SK-N-SH treated with all-trans-retinoic acid at 6 μM for 48 hours (cell line): ENCODE results near the gene VPS33A.

Experiments
- ATAC-seq: fragments of 200-7000 bp; cut with Tn5 transposase; 3 replicates; pipeline ENCODE4 v1.9.1; 2020; ENCODE audit warnings: mild to moderate bottlenecking, moderate library complexity
- ARNTL ChIP-seq: fragments of 450-650 bp; formaldehyde crosslinking; IDR thresholded peaks from 2 replicates; pipeline ENCODE4 v1.5.0; 2020; ENCODE audit warnings: low read depth, mild to moderate bottlenecking, moderate library complexity, borderline replicate concordance
- BACH2 ChIP-seq: fragments of 250-450 bp; sonication (Bioruptor Pico); IDR thresholded peaks from 2 replicates; pipeline ENCODE4 v1.9.0; 2021; ENCODE audit warnings: mild to moderate bottlenecking, borderline replicate concordance
- CSDC2 ChIP-seq: fragments of 250-450 bp; sonication (Bioruptor Pico); IDR thresholded peaks from 2 replicates; pipeline ENCODE4 v1.5.0; 2020; ENCODE audit warnings: mild to moderate bottlenecking, moderate library complexity
- CSRNP3 ChIP-seq: fragments of 250-450 bp; sonication (Bioruptor Pico); IDR thresholded peaks from 2 replicates; pipeline ENCODE4 v1.5.1; 2021; ENCODE audit warnings: mild to moderate bottlenecking, moderate library complexity
- ESRRG ChIP-seq: fragments of 250-450 bp; sonication (Bioruptor Pico); IDR thresholded peaks from 2 replicates; pipeline ENCODE4 v1.6.1; 2021; ENCODE audit warnings: mild to moderate bottlenecking
- GLIS3 ChIP-seq: fragments of 250-450 bp; sonication (Bioruptor Pico); IDR thresholded peaks from 2 replicates; pipeline ENCODE4 v1.5.0; 2020; ENCODE audit warnings: mild to moderate bottlenecking, moderate library complexity
- ISL1 ChIP-seq: fragments of 250-450 bp; sonication (Bioruptor Pico); IDR thresholded peaks from 2 replicates; pipeline ENCODE4 v2.1.2; 2022; ENCODE audit warnings: mild to moderate bottlenecking, moderate library complexity
- POU6F1 ChIP-seq: fragments of 250-450 bp; sonication (Bioruptor Pico); IDR thresholded peaks from 2 replicates; pipeline ENCODE4 v1.8.0; 2021; ENCODE audit warnings: low read depth, mild to moderate bottlenecking, moderate library complexity, borderline replicate concordance
- PPARA ChIP-seq: fragments of 250-450 bp; sonication (Bioruptor Pico); IDR thresholded peaks from 2 replicates; pipeline ENCODE4 v1.5.0; 2020; ENCODE audit warnings: mild to moderate bottlenecking, borderline replicate concordance
- SNAI2 ChIP-seq: fragments of 250-450 bp; sonication (Bioruptor Pico); IDR thresholded peaks from 2 replicates; pipeline ENCODE4 v1.5.0; 2020; ENCODE audit warnings: mild to moderate bottlenecking, moderate library complexity
- TCF4 ChIP-seq: fragments of 250-450 bp; sonication (Bioruptor Pico); IDR thresholded peaks from 2 replicates; pipeline ENCODE4 v1.8.0; 2021; ENCODE audit warnings: mild to moderate bottlenecking, moderate library complexity, borderline replicate concordance
- TOX ChIP-seq: fragments of 250-450 bp; sonication (Bioruptor Pico); IDR thresholded peaks from 2 replicates; pipeline ENCODE4 v1.8.0; 2021; ENCODE audit warnings: mild to moderate bottlenecking, moderate library complexity, borderline replicate concordance
- ZC3H10 ChIP-seq: fragments of 250-450 bp; sonication (Bioruptor Pico); IDR thresholded peaks from 2 replicates; pipeline ENCODE4 v1.5.1; 2021; ENCODE audit warnings: mild to moderate bottlenecking, moderate library complexity
- ZFP3 ChIP-seq: fragments of 250-450 bp; sonication (Bioruptor Pico); IDR thresholded peaks from 2 replicates; pipeline ENCODE4 v1.5.0; 2020; ENCODE audit warnings: mild to moderate bottlenecking, moderate library complexity
- ZFP30 ChIP-seq: fragments of 450-650 bp; formaldehyde crosslinking; IDR thresholded peaks from 2 replicates; pipeline ENCODE4 v1.5.0; 2022; ENCODE audit warnings: mild to moderate bottlenecking, moderate library complexity
- ZNF70 ChIP-seq: fragments of 450-650 bp; formaldehyde crosslinking; IDR thresholded peaks from 2 replicates; pipeline ENCODE4 v1.5.0; 2020; ENCODE audit warnings: mild to moderate bottlenecking, moderate library complexity
- ZNF8 ChIP-seq: fragments of 450-650 bp; formaldehyde crosslinking; IDR thresholded peaks from 2 replicates; pipeline ENCODE4 v1.5.0; 2020; ENCODE audit warnings: mild to moderate bottlenecking, moderate library complexity
- TF ChIP-seq, protein P1 (sequence below): fragments of 250-450 bp; sonication (Bioruptor Pico); IDR thresholded peaks from 2 replicates; pipeline ENCODE4 v1.8.0; 2020; ENCODE audit warnings: mild to moderate bottlenecking, moderate library complexity, borderline replicate concordance
- TF ChIP-seq, protein P2 (sequence below): fragments of 250-450 bp; sonication (Bioruptor Pico); IDR thresholded peaks from 2 replicates; pipeline ENCODE4 v1.5.0; 2020; ENCODE audit warnings: mild to moderate bottlenecking, moderate library complexity

Gene VPS33A

GRCh38 chr12:122226366-122227125, 39.7 kb downstream of the VPS33A start:
- TF ChIP-seq, protein P1, sequence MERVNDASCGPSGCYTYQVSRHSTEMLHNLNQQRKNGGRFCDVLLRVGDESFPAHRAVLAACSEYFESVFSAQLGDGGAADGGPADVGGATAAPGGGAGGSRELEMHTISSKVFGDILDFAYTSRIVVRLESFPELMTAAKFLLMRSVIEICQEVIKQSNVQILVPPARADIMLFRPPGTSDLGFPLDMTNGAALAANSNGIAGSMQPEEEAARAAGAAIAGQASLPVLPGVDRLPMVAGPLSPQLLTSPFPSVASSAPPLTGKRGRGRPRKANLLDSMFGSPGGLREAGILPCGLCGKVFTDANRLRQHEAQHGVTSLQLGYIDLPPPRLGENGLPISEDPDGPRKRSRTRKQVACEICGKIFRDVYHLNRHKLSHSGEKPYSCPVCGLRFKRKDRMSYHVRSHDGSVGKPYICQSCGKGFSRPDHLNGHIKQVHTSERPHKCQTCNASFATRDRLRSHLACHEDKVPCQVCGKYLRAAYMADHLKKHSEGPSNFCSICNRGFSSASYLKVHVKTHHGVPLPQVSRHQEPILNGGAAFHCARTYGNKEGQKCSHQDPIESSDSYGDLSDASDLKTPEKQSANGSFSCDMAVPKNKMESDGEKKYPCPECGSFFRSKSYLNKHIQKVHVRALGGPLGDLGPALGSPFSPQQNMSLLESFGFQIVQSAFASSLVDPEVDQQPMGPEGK (CRISPR knock-in tag): no peak
- no peak for TF ChIP-seq ARNTL
- no peak for TF ChIP-seq SNAI2 (CRISPR knock-in tag)
- no peak for TF ChIP-seq POU6F1 (CRISPR knock-in tag)
- TF ChIP-seq TCF4 (CRISPR knock-in tag): no peak
- no peak for TF ChIP-seq ESRRG (CRISPR knock-in tag)
- no peak for TF ChIP-seq ZC3H10
- TF ChIP-seq PPARA: no peak
- TF ChIP-seq TOX (CRISPR knock-in tag): no peak
- no peak for TF ChIP-seq ZFP30 (CRISPR knock-in tag)
- TF ChIP-seq ZFP3: peak; percentile 87
- TF ChIP-seq ISL1 (CRISPR knock-in tag): no peak
- TF ChIP-seq, protein P2, sequence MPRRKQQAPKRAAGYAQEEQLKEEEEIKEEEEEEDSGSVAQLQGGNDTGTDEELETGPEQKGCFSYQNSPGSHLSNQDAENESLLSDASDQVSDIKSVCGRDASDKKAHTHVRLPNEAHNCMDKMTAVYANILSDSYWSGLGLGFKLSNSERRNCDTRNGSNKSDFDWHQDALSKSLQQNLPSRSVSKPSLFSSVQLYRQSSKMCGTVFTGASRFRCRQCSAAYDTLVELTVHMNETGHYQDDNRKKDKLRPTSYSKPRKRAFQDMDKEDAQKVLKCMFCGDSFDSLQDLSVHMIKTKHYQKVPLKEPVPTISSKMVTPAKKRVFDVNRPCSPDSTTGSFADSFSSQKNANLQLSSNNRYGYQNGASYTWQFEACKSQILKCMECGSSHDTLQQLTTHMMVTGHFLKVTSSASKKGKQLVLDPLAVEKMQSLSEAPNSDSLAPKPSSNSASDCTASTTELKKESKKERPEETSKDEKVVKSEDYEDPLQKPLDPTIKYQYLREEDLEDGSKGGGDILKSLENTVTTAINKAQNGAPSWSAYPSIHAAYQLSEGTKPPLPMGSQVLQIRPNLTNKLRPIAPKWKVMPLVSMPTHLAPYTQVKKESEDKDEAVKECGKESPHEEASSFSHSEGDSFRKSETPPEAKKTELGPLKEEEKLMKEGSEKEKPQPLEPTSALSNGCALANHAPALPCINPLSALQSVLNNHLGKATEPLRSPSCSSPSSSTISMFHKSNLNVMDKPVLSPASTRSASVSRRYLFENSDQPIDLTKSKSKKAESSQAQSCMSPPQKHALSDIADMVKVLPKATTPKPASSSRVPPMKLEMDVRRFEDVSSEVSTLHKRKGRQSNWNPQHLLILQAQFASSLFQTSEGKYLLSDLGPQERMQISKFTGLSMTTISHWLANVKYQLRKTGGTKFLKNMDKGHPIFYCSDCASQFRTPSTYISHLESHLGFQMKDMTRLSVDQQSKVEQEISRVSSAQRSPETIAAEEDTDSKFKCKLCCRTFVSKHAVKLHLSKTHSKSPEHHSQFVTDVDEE: no peak
- no peak for TF ChIP-seq ZNF8
- TF ChIP-seq CSDC2 (CRISPR knock-in tag): peak; percentile 92
- ATAC-seq: peak; percentile 66

GRCh38 chr12:122225683-122226365, 40.5 kb downstream of the VPS33A start, which contains the start of gene DIABLO:
DIABLO (minus strand) TSS chr12:122226052; CDS start chr12:122226014, 38 bp downstream.
- peak; percentile 94 for ATAC-seq
- TF ChIP-seq CSRNP3 (CRISPR knock-in tag): 0 out of 2 replicates have a peak, but pooled peaks have one; percentile 42
- TF ChIP-seq GLIS3: 0 out of 2 replicates have a peak, but pooled peaks have one; percentile 31
- TF ChIP-seq, protein P2: no peak

- TF ChIP-seq ZFP3 (no peak), GLIS3 (no peak), ZNF70 (CRISPR knock-in tag) (no peak), ISL1 (CRISPR knock-in tag) (peak; percentile 95), BACH2 (CRISPR knock-in tag) (no peak), ESRRG (CRISPR knock-in tag) (no peak), PPARA (no peak), ZFP30 (CRISPR knock-in tag) (no peak), ARNTL (no peak)
- ATAC-seq: no peak
Measured at GRCh38 chr12:122216445-122216844, 49.8 kb downstream of the VPS33A start.
